ENCODE data around the gene SORL1.

The SORL1 gene

GRCh38 chr11:121426476-121427399 is 25.4 kb upstream of the SORL1 start:
- DNase-seq (ENCODE audit: low read depth in 3 of 3, low spot score in 1 of 3): peak in 1 of 3 donors; percentile 45

- DNase-seq (ENCODE audit: low read depth in 3 of 3, low spot score in 1 of 3): no peak
Measured at GRCh38 chr11:121427400-121427744, 24.7 kb upstream of the SORL1 start.

- no peak for DNase-seq (ENCODE audit: low read depth in 3 of 3, low spot score in 1 of 3)
Measured at GRCh38 chr11:121429556-121429955, 22.6 kb upstream of the SORL1 start.

GRCh38 chr11:121431820-121432526 is 20.1 kb upstream of the SORL1 start:
- DNase-seq (ENCODE audit: low read depth in 3 of 3, low spot score in 1 of 3): no peak

GRCh38 chr11:121435132-121435531 is 17.0 kb upstream of the SORL1 start:
- DNase-seq (ENCODE audit: low read depth in 3 of 3, low spot score in 1 of 3): no peak

- no peak for DNase-seq (ENCODE audit: low read depth in 3 of 3, low spot score in 1 of 3)
Measured at GRCh38 chr11:121435551-121436511, 16.3 kb upstream of the SORL1 start.

GRCh38 chr11:121437018-121437685 is 15.0 kb upstream of the SORL1 start:
- no peak for DNase-seq (ENCODE audit: low read depth in 3 of 3, low spot score in 1 of 3)

- DNase-seq (ENCODE audit: low read depth in 3 of 3, low spot score in 1 of 3): no peak
Measured at GRCh38 chr11:121437686-121438078, 14.4 kb upstream of the SORL1 start.

GRCh38 chr11:121439337-121439736 is 12.8 kb upstream of the SORL1 start:
- no peak for DNase-seq (ENCODE audit: low read depth in 3 of 3, low spot score in 1 of 3)

GRCh38 chr11:121439759-121440158 is 12.4 kb upstream of the SORL1 start:
- DNase-seq (ENCODE audit: low read depth in 3 of 3, low spot score in 1 of 3): no peak

- no peak for DNase-seq (ENCODE audit: low read depth in 3 of 3, low spot score in 1 of 3)
Measured at GRCh38 chr11:121441521-121441920, 10.6 kb upstream of the SORL1 start.

GRCh38 chr11:121443688-121444275 is 8.3 kb upstream of the SORL1 start:
- no peak for DNase-seq (ENCODE audit: low read depth in 3 of 3, low spot score in 1 of 3)

GRCh38 chr11:121444526-121444925 is 7.6 kb upstream of the SORL1 start:
- DNase-seq (ENCODE audit: low read depth in 3 of 3, low spot score in 1 of 3): no peak

- no peak for DNase-seq (ENCODE audit: low read depth in 3 of 3, low spot score in 1 of 3)
Measured at GRCh38 chr11:121445071-121445768, 6.9 kb upstream of the SORL1 start.

GRCh38 chr11:121446752-121447156 is 5.4 kb upstream of the SORL1 start:
- DNase-seq (ENCODE audit: low read depth in 3 of 3, low spot score in 1 of 3): no peak

- DNase-seq (ENCODE audit: low read depth in 3 of 3, low spot score in 1 of 3): no peak
Measured at GRCh38 chr11:121448011-121448410, 4.1 kb upstream of the SORL1 start.

GRCh38 chr11:121448431-121448941 is 3.6 kb upstream of the SORL1 start:
- no peak for DNase-seq (ENCODE audit: low read depth in 3 of 3, low spot score in 1 of 3)

GRCh38 chr11:121449123-121449522 is 3.0 kb upstream of the SORL1 start:
- no peak for DNase-seq (ENCODE audit: low read depth in 3 of 3, low spot score in 1 of 3)

- no peak for DNase-seq (ENCODE audit: low read depth in 3 of 3, low spot score in 1 of 3)
Measured at GRCh38 chr11:121449626-121450025, 2.5 kb upstream of the SORL1 start.

- DNase-seq (ENCODE audit: low read depth in 3 of 3, low spot score in 1 of 3): no peak
Measured at GRCh38 chr11:121450401-121450800, 1.7 kb upstream of the SORL1 start.
